GM18870 (cell line): ENCODE measurements around the gene CACNA1D.

Source experiments
- ATAC-seq: cut with Tn5 transposase; IDR thresholded peaks from one replicate; pipeline ENCODE4 v1.9.1; 2021; ENCODE audit warnings: moderate library complexity; ENCODE audit not compliant: unreplicated experiment

CACNA1D gene

GRCh38 chr3:53677413-53677812, 183.0 kb downstream of the CACNA1D start:
- ATAC-seq = no peak

GRCh38 chr3:53680028-53680427, 185.6 kb downstream of the CACNA1D start:
- ATAC-seq = no peak

GRCh38 chr3:53682807-53683206, 188.4 kb downstream of the CACNA1D start:
- no peak for ATAC-seq

- ATAC-seq = no peak
Observed at GRCh38 chr3:53688066-53688465, 193.7 kb downstream of the CACNA1D start.

- no peak for ATAC-seq
Observed at GRCh38 chr3:53688989-53689388, 194.6 kb downstream of the CACNA1D start.

- ATAC-seq = no peak
Observed at GRCh38 chr3:53689681-53690080, 195.3 kb downstream of the CACNA1D start.

- ATAC-seq = no peak
Observed at GRCh38 chr3:53690521-53690920, 196.1 kb downstream of the CACNA1D start.

- no peak for ATAC-seq
Observed at GRCh38 chr3:53691349-53691748, 196.9 kb downstream of the CACNA1D start.

GRCh38 chr3:53691885-53692284, 197.5 kb downstream of the CACNA1D start:
- ATAC-seq = no peak

- no peak for ATAC-seq
Observed at GRCh38 chr3:53693451-53693850, 199.0 kb downstream of the CACNA1D start.

GRCh38 chr3:53694046-53694445, 199.6 kb downstream of the CACNA1D start:
- ATAC-seq = no peak

GRCh38 chr3:53694666-53695323, 200.4 kb downstream of the CACNA1D start:
- no peak for ATAC-seq

GRCh38 chr3:53695324-53695690, 200.9 kb downstream of the CACNA1D start:
- no peak for ATAC-seq

- no peak for ATAC-seq
Observed at GRCh38 chr3:53696401-53697172, 202.2 kb downstream of the CACNA1D start.

GRCh38 chr3:53700441-53700840, 206.0 kb downstream of the CACNA1D start:
- ATAC-seq = no peak

GRCh38 chr3:53702776-53703530, 208.5 kb downstream of the CACNA1D start:
- ATAC-seq = no peak

- no peak for ATAC-seq
Observed at GRCh38 chr3:53703630-53704362, 209.4 kb downstream of the CACNA1D start.

- no peak for ATAC-seq
Observed at GRCh38 chr3:53704363-53704725, 209.9 kb downstream of the CACNA1D start.

GRCh38 chr3:53705024-53705745, 210.8 kb downstream of the CACNA1D start:
- ATAC-seq = no peak

- no peak for ATAC-seq
Observed at GRCh38 chr3:53705774-53706173, 211.4 kb downstream of the CACNA1D start.

- ATAC-seq = no peak
Observed at GRCh38 chr3:53707222-53707621, 212.8 kb downstream of the CACNA1D start.
